ENCODE results near the gene SKI. TPM values are rescaled to one million over a fixed set of nuclear protein-coding genes. Genes with fewer than 3 reads are reported as not detected.

Gene SKI
- total RNA-seq, 6 experiments from 2014 or later, result 23.7 to 84.8 (median 31.4) TPM

DNA sequence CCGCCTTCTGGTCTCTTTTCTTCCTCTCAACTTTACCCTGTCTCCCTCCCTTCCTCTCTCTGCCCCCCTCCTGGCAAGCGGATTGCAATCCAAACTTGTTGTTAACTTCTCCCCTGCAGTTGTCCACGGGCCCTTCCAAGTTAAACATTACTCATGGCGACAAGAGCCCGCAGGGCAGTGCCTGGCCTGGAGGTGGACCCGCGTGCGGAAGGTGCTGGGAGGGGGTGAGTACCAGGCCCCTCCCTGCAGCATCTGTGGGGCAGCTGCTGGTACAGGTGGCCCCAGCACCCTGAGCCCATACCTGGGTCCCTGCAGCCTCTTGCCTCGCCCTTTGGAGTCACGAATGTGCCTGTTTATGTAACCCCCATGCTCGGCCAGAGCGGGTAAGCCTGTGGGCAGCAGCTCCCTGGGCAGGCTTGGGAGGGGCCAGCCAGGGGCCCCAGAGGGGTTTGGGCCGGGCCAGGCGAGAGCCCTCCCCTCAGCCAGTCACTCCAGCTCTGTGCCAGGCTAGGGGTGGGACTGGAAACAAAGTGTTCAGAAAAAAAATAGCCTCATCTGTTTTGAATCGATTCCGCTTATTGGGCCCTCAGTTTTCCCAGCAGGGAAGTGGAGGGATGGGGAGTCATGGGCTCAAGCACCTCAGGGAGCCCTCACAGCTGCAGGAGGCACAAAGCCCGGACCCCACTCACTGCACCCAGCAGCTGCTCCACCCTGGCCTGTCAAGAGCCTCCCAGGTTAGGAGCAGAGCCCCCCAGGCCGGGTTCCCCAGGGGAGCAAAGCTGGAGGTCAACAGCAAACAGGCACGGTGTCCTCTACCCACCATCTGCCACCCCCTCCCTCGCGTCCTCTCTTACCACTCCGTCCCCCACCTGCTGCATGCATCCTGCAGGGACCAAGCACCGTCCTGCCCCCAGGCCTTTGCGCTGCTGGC lies 19.5 kb upstream of the SKI start:
- ATAC-seq (peak; percentile 45 to 59 (median 50)), DNase-seq (peak; percentile 86 to 93 (median 92))
- TF ChIP-seq POLR2A (IDR thresholded peaks at IDR 0.05), result no peak
- TF ChIP-seq, protein P1, sequence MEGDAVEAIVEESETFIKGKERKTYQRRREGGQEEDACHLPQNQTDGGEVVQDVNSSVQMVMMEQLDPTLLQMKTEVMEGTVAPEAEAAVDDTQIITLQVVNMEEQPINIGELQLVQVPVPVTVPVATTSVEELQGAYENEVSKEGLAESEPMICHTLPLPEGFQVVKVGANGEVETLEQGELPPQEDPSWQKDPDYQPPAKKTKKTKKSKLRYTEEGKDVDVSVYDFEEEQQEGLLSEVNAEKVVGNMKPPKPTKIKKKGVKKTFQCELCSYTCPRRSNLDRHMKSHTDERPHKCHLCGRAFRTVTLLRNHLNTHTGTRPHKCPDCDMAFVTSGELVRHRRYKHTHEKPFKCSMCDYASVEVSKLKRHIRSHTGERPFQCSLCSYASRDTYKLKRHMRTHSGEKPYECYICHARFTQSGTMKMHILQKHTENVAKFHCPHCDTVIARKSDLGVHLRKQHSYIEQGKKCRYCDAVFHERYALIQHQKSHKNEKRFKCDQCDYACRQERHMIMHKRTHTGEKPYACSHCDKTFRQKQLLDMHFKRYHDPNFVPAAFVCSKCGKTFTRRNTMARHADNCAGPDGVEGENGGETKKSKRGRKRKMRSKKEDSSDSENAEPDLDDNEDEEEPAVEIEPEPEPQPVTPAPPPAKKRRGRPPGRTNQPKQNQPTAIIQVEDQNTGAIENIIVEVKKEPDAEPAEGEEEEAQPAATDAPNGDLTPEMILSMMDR (IDR thresholded peaks at IDR 0.05), result peak in 1 of 4 donors; percentile 7
- Histone ChIP-seq H3K27me3 (no peaks in the 10 kb centered on the region), H3K36me3 (no peaks in the 10 kb centered on the region), H3K27ac (peak overlapping the region; percentile 92 to 97 (median 97)), H3K4me3 (peak overlapping the region in 2 of 3 donors; percentile 24 to 26), H3K9me3 (no peaks in the 10 kb centered on the region), H3K4me1 (peaks cover 0 to 36% (median 17%) of the 10 kb centered on the region in 4 donors)
- intact Hi-C loops (cut with DNase I), result no loop called here
- WGBS (ENCODE audit: insufficient coverage, low coverage, low lambda C conversion rate, missing lambda C conversion rate), result 35% methylated on average over 9 of the region's 24 CpGs

DNA sequence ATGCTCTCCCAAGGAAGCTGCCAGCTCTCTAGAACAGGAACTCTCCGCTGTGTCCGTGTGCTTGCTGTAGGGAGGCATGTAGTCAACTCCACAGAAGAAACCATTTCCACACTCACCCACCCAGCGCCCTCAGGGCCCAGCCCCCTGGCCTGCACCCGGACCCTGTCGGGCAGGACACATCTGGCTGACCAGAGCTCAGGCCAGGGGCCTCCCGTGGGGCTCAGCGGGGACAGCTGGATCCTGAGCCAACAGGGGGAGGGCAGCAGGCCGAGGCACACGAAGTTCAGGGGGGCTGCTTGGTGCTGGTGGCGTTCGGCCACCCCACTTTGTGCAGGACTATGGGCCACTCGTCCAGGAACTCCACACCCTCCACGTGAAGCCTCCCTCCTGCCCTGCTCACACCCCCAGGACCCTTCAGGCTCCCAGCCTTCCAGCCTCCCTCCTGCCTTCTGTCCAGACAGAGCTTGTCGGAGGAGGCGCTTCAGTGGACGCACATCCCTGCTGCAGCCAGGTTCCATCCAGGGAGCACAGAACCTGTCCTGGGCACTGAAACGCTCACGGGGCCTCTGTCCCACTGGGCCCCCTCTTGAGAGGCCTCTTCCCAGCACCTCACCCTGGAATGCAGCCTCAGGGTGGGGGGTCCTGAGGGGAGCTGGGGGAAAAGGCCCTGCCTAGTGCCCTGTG lies 18.6 kb upstream of the SKI start:
- intact Hi-C loops (cut with DNase I), result loop anchor here in 1 of 2 donors (10.0 kb wide), 1 partner anchor 105 kb away; no protein-coding TSS in a partner anchor
- Histone ChIP-seq H3K27me3 (no peaks in the 10 kb centered on the region), H3K36me3 (no peaks in the 10 kb centered on the region), H3K9me3 (no peaks in the 10 kb centered on the region), H3K27ac (no peak overlapping the region), H3K4me1 (peaks cover 0 to 40% (median 19%) of the 10 kb centered on the region in 4 donors), H3K4me3 (no peak overlapping the region)
- ATAC-seq (no peak), DNase-seq (peak in 1 of 3 donors; percentile 49)
- no peak for TF ChIP-seq POLR2A (IDR thresholded peaks at IDR 0.05)
- WGBS (ENCODE audit: insufficient coverage, low coverage, low lambda C conversion rate, missing lambda C conversion rate), result 85% methylated on average over 6 of the region's 18 CpGs

DNA sequence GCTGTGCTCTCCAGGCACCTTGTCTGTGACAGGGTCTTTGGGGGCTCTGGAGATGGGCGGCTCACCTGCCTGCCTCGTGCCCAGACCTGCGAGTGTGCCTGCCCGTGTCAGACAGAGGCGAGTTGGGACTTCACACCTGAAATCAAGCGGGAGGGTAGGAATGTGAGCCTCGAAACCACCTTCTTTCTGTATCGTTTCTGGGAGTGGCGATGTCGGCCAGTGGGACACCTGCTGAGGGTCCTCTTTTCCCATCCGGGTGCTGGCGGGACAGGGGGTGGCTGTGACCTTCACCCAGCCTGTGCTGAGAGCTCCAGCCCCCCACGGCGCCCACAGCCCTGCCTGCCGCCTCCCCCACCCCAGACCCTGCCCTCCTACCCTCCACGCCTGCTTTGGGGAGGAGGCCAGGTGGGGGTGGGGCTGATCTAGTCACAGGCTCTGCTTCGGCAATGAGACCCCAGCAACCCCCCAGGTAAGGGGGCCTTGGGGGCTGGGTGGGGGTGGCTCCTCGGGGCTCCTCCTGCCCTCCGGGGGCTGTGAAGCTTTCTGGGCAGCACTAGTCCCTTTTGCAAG lies 17.9 kb upstream of the SKI start:
- H3K36me3 ChIP-seq, result no peaks in the 10 kb centered on the region
- intact Hi-C loops (cut with DNase I), result loop anchor here in 1 of 2 donors (10.0 kb wide), 1 partner anchor 105 kb away; no protein-coding TSS in a partner anchor
- H3K27me3 ChIP-seq, result no peaks in the 10 kb centered on the region
- H3K4me3 ChIP-seq, result no peak overlapping the region
- ATAC-seq, result no peak
- no peak overlapping the region for H3K27ac ChIP-seq
- no peaks in the 10 kb centered on the region for H3K9me3 ChIP-seq
- TF ChIP-seq, protein P1 (IDR thresholded peaks at IDR 0.05), result no peak
- TF ChIP-seq POLR2A (IDR thresholded peaks at IDR 0.05), result no peak
- peaks cover 0 to 43% (median 21%) of the 10 kb centered on the region in 4 donors for H3K4me1 ChIP-seq
- peak in 1 of 3 donors; percentile 44 for DNase-seq
- 100% methylated on average over 1 of the region's 19 CpGs for WGBS (ENCODE audit: insufficient coverage, low coverage, low lambda C conversion rate, missing lambda C conversion rate)

DNA sequence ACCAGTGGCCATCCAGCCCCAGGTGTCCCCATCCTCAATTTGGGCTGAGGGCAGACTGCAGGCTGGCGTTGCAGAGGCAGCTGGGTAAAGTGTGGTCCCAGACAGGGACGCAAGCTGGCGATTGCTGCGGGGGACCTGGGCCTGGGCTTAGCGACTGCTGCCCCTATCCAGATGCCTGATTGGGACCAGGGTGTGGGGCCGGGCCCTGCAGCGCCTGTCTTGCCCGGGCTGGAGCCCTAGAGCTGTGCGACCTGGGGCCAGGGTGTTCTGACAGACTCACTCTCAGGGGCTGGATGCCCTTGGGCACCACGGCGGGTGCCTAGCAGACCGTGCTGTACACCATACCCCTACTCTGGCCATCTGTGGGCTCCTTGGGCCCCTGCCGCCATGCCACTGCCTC lies 17.3 kb upstream of the SKI start:
- no peaks in the 10 kb centered on the region for H3K36me3 ChIP-seq
- peak in 1 of 3 donors; percentile 45 for DNase-seq
- H3K27me3 ChIP-seq, result no peaks in the 10 kb centered on the region
- H3K4me3 ChIP-seq, result no peak overlapping the region
- H3K9me3 ChIP-seq, result no peaks in the 10 kb centered on the region
- no peak for ATAC-seq
- peaks cover 0 to 38% (median 19%) of the 10 kb centered on the region in 4 donors for H3K4me1 ChIP-seq
- H3K27ac ChIP-seq, result no peak overlapping the region
- TF ChIP-seq POLR2A (IDR thresholded peaks at IDR 0.05), result no peak
- TF ChIP-seq, protein P1 (IDR thresholded peaks at IDR 0.05), result no peak
- intact Hi-C loops (cut with DNase I), result loop anchor here in 1 of 2 donors (10.0 kb wide), 1 partner anchor 104 kb away; no protein-coding TSS in a partner anchor
- WGBS (ENCODE audit: insufficient coverage, low coverage, low lambda C conversion rate, missing lambda C conversion rate), result 96% methylated on average over 4 of the region's 13 CpGs
